Measurements from ENCODE around the gene NPHP4.
A peak's percentile ranks its signal among the peaks of the same experiment; 100 is the strongest.

Gene NPHP4

GRCh38 chr1:6003568-6004411 lies 11.6 kb upstream of the NPHP4 start:
- no peak for DNase-seq (ENCODE audit: low spot score)

GRCh38 chr1:6002714-6003501 lies 10.7 kb upstream of the NPHP4 start:
- DNase-seq (ENCODE audit: low spot score), result no peak

DNA sequence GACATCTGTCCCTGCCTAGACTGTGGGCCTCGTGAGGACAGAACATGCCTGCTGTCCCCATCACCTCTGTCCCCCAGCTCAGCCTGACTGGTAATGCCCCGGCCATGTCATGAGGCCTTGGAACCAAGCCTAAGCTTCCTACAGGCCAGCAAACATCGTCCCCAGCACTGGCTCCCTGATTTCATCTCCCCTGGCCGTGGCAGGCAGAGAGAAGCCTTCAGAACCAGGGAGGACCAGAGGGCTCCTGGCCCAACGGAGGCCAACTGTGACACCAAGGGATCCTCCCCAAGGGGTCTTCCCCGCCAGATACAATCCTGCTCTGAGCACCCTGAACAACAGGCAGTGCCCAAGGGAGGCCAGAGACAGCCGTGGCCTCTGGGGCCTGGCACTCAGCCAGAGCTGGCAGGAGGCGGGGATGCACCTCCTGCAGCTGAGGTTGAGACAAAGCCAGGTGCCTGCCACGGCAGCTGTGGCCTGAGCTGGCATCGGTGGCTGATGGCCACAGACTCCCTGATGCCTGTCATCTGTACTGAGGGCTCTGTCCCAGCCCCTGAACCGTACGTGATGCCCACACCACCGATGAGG lies 9.9 kb upstream of the NPHP4 start:
- DNase-seq (ENCODE audit: low spot score), result no peak

DNA sequence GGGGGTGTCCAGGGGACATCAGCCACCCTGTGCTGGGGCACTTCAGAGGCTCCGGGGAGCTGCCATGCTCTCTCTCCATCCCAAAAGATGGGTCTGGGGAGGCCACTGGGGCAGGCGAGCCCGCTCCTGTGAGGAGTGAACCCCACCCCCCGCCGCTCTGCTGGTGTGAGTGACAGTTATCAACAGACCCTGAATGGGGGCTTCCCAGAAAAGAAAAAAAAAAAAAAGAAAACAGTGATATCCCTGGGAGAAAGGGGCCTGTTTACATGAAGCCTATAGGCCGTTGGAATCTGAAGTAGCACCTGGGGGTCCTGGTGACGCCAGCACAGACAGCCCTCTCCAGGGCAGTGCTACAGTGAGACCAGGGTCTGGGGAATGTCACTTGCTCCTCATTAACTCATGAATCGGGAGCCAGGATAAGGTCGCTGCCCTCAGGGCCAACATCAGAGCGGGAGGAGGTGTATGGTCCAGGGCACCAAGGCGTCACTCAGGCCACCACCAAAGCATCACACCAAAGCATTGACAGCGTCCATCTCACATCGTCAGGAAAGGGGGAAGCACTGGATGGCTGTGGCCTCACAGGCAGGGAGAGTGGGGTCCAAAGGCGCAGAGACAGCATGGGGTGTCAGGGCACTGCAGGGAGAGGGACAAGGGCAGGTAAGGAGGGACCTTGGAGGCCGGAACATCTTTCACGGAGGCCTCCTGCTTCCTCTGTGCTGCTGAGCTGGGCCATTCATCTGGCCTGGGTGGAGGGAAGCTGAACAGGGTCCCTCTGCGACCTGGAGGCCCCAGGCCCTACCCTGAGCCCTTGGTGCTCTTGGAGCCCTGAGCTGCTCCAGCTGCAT lies 8.4 kb upstream of the NPHP4 start:
- no peak for DNase-seq (ENCODE audit: low spot score)

DNA sequence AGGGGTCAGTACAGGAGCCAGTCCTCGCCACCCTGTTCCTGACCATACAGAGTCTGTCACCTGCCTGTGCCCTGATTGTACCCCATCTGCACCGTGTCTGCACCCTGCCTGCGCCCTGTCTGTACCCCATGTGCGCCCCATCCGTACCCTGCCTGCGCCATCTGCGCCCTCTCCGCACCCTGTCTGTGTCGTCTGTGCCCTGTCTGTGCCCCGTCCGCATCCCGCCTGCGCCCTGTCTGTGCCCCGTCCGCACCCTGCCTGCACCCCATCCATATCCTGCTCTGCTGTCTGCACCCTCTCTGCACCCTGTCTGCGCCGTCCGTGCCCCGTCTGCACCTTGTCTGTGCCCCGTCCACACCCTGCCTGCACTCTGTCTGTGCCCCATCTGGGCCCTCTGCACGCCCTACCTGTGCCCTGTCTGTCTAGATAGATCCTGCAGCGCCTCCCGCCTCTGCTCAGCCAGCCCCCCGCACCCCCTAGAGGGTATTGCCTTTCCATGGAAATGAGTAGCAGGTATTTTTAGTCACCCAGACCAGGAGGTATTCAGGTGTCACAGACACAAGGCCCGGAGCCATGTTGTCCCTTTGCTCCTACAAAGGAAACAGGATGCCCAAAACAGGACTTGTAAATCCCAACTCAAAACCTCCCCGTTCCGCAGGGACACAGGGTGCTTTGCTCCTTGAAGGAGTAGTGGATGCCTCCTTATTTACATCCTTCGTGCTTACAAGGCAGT lies 7.7 kb upstream of the NPHP4 start:
- no peak for DNase-seq (ENCODE audit: low spot score)

GRCh38 chr1:5998906-5999301 lies 6.7 kb upstream of the NPHP4 start:
- DNase-seq (ENCODE audit: low spot score), result no peak

- no peak for DNase-seq (ENCODE audit: low spot score)
These were observed 6.1 kb upstream of the NPHP4 start for GRCh38 chr1:5998051-5998905.

DNA sequence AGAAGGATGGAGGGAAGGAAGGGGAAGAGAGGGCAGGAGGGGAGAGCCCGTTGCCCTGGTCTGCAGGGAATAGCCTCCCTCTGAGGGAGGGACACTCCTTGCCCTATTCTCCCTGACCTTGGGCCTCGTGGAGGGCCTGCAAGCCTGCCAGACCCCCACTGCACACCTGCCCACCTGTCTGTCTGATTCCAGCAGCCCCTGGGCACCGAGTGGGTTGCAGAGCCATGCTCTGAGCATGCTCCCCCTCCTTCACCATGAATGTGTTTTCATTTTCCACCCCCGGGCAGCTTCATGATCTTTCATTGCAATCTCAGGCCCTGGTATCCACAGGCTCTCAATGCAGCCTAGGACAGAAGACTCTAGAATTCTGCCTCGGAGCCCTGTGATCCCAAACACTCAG lies 5.1 kb upstream of the NPHP4 start:
- DNase-seq (ENCODE audit: low spot score), result no peak

- DNase-seq (ENCODE audit: low spot score), result no peak
These were observed 4.5 kb upstream of the NPHP4 start for GRCh38 chr1:5996641-5997270.

DNA sequence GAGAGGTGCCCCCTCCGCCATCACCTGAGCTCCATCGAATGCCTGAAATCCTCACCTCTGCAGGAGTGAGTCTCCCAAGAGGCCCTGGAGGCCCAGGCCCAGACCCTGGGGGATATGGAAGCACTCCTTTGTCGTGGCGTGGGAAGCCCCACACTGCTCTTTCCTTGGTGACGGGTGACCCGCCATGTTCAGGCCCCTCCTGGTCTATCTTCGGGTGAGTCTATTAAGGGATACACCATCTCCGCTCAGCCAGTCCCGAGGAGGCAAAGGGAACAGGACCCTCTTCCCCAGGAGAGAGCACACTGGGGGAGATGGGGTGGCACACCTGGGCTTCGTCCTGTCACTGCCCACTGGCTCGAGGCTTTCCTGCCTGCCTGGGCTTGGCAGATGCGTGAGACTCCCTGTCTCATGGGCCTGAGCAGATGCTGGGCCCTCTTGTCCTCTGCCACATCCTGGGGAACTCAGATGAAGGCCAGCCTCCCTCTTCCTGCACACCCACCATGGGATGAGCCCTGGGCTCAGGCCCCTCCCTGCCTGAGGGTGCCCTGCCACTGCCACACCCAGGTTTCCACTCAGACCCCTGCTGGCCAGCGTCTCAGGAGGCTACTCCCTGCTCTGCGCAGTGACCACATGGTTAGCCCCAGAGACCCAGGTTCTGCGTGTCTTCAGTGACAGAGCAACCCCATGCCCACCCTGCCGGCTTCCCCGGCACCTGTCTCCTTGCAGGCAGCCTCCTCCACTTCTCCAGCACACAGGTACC lies 3.8 kb upstream of the NPHP4 start:
- DNase-seq (ENCODE audit: low spot score), result no peak

DNA sequence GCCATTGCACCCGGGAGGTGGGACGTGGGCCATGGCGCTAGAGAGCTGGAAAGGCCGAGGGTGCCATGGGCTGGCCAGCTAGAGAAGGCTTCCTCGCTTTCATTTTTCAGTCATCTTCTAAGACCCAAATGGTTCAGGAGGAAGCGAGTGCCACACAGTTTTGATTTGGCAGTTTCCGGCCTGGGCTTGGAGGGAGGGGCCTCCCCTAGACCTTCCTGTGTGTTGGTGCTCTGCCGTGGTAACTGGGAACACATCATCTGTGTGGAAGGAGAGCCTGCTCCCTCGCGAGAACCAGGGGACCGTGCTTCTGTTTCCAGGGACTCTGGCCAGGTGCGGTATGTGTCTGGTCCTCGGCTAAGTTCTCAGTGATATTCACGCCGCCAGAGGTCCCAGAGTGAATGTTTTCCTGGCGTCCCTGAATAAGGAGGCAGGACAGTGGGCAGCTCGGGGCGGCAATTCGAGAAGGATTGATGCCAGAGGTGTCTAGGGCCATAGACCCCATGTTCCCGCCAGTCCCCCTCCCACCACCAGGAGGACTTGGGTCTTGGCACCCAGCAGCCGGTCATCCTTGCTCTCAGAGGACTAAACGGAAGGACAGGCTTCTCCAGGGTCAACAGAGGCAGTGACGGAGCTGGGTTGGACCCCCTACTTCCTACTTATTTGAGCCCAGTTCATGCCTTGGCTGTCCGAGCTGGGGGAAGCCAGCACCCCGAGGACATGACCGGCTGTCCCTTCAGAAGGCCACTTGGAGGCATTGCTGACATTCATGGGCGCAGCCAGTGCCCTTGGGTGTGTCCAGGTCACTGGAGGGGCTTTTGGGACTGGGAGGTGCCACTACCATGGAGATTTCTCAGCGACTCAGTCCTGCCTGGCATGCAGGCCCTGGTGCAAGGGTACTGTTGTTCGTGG lies 2.7 kb upstream of the NPHP4 start:
- DNase-seq (ENCODE audit: low spot score), result no peak

DNA sequence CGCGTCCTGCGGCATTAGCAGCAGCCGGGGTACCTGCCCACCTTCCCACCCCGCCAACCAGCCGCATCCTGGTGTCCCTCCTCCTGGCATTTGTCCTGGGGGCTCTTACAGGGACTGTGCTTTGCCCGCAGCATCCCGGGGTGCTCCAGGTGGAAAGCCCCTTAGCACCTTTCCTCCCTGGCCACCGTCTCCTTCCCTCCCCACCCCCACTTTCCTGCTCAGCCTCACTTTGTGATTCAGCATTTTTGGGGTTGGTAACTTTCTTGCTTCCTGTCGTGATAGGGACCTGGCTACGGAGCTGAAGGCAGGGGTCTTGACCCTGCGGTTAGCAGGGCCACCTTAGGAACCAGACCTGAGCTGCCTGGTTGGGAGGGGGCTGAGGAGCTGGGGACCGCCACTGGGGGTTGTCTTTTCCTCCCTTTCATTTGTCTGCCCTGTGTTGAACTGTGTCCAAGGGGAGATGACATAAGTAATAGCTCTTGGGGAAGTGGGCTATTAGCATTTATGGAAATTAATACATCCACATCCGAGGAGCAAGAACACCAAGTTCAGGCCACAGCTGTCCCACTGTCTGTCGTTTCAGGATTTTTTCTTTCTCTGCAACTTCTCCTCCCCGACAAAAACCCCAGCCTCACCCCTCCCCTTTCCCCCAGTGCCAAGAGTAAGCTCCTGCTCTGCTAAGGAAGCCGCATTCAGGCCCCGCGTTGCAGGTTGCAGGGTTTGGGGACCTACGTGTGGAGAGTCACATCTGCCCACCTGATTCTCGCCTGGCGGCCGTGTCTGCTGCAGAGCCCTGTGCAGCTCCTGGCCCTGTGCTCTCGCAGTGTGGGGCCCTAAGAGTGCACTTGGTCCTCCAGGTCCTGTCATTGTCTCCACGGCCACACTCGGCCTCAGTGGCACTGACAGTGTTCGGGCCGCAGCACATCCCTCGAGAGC lies 1.6 kb upstream of the NPHP4 start:
- DNase-seq (ENCODE audit: low spot score), result no peak

GRCh38 chr1:5992814-5993555 lies 760 bp upstream of the NPHP4 start:
- peak; percentile 20 for DNase-seq (ENCODE audit: low spot score)

DNA sequence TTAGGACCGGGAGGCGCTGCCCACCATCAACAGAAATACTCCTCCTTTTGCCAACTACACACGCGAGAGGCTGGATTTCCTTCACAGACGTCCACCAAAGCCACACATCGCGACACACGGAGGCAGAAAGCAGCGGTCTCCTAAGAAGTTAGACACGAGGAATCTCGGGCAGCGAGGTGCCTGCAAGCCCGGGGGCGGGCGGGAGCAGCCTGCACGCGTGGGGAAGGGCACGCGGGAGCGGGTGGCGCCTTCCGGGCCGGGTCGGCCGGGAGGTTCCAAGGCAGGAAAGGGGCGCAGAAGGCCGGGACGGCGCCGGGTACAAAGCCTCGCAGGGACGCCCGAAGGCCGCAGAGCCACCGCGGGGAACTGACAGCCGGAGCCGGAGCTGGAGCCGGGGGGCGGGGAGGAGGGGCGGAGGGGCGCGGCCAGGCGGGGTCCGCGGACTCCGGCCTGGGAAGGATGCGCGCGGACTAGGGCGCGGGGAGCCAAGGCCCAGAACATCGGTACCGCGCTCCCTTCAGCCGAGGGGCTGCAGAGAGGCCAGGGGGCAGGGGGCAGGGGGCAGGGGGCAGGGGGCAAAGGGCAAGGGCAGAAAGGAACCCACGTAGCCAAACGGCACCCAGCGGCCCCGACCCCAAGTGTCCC lies 722 bp downstream of the NPHP4 start:
- peak; percentile 57 for DNase-seq (ENCODE audit: low spot score)

DNA sequence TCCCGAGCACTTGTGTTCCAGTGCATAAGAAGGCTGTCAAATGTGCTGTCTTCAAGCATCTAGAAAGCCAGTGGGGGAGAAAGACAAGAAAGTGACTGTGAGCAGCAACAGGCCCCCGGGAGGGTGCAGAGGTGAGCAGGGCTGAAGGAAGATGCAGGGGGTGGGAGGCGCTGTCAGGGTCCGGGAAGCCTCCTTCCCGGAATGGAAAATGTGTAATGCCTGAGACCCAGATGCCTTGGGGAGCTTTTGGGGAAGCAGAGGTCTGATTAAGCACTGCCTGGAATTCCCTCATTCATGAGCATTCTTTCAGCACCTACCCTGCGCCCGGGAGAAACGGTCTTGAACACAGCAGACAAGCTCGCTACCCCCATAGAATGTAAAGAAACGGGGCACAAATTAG lies 1.3 kb downstream of the NPHP4 start:
- DNase-seq (ENCODE audit: low spot score), result no peak
